SK-N-SH (cell line): ENCODE measurements around the gene PSPN.

Experiments
- CTCF ChIP-seq: fragments of 200-600 bp; sonication (generic); IDR thresholded peaks from 2 replicates; pipeline ENCODE4 v1.6.1; 2017; ENCODE audit warnings: antibody characterized with exemption, mild to moderate bottlenecking, moderate library complexity
- RFX5 ChIP-seq: IDR thresholded peaks from 2 replicates; pipeline ENCODE4 v1.6.1; 2012; ENCODE audit warnings: mild to moderate bottlenecking, improper control_type of control experiment, low read length
- TCF12 ChIP-seq: IDR thresholded peaks from 2 replicates; pipeline ENCODE4 v1.4.0; 2012
- TF ChIP-seq, protein P1 (sequence below): IDR thresholded peaks from 2 replicates; pipeline ENCODE4 v1.4.0; 2012; ENCODE audit warnings: low read depth, borderline replicate concordance

DNA sequence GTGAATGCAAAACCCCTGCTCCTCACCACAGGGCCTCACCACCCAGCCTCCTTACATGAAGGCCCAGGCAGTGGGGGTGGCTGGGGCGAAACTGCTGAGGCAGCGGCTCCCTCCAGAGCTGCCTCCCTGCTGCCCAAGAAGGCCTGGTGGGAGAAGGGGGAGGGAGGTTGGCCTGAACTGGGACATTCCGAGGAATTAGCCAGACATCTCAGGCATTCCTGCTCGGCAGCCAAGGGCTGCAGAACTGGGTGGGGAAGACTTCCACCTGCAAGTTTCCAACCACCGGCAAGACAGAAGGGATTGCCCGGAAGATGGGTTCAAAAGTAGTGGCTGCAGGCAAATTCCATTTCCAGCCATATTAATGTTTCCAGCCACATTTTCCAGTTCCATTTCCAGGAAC, 2.3 kb upstream of the PSPN start:
- TF ChIP-seq RFX5 (no peak), TCF12 (no peak), CTCF (no peak)
- TF ChIP-seq, protein P1, sequence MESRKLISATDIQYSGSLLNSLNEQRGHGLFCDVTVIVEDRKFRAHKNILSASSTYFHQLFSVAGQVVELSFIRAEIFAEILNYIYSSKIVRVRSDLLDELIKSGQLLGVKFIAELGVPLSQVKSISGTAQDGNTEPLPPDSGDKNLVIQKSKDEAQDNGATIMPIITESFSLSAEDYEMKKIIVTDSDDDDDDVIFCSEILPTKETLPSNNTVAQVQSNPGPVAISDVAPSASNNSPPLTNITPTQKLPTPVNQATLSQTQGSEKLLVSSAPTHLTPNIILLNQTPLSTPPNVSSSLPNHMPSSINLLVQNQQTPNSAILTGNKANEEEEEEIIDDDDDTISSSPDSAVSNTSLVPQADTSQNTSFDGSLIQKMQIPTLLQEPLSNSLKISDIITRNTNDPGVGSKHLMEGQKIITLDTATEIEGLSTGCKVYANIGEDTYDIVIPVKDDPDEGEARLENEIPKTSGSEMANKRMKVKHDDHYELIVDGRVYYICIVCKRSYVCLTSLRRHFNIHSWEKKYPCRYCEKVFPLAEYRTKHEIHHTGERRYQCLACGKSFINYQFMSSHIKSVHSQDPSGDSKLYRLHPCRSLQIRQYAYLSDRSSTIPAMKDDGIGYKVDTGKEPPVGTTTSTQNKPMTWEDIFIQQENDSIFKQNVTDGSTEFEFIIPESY, result no peak
